Daoy (cell line): ENCODE measurements around the gene TRIM44. TPM values are rescaled to one million over a fixed set of nuclear protein-coding genes. Genes with fewer than 3 reads are reported as not detected.
A peak's percentile ranks its signal among the peaks of the same experiment; 100 is the strongest.
"Not testable (repeated sequence)": the region's sequence is repeated elsewhere in the genome, so short reads cannot be mapped to it uniquely, and the experiment has no call there.

Experiments used
- DNase-seq: peaks from one replicate; pipeline ENCODE4 v3.0.0-alpha.2; 2015; ENCODE audit warnings: low read depth
- total RNA-seq: library from RNA; depleted of rRNA; stranded (reverse); fragments of >200 nt; shearing (Covaris generic); gene quantifications from 2 replicates; pipeline ENCODE4 v1.2.3, GENCODE V29; 2014

Gene TRIM44
- total RNA-seq, 1 experiment from 2014 or later, result 28.9 TPM

- no peak for DNase-seq
These were observed 28.6 kb upstream of the TRIM44 start for GRCh38 chr11:35633827-35634423.

GRCh38 chr11:35635933-35636332 lies 26.6 kb upstream of the TRIM44 start:
- no peak for DNase-seq

- no peak for DNase-seq
These were observed 22.9 kb upstream of the TRIM44 start for GRCh38 chr11:35639591-35640179.

- DNase-seq, result no peak
These were observed 21.2 kb upstream of the TRIM44 start for GRCh38 chr11:35641171-35641897.

GRCh38 chr11:35641964-35642363 lies 20.6 kb upstream of the TRIM44 start:
- no peak for DNase-seq

GRCh38 chr11:35647421-35648093 lies 15.0 kb upstream of the TRIM44 start:
- DNase-seq, result no peak

GRCh38 chr11:35650006-35650405 lies 12.6 kb upstream of the TRIM44 start:
- peak; percentile 38 for DNase-seq

- DNase-seq, result no peak
These were observed 12.1 kb upstream of the TRIM44 start for GRCh38 chr11:35650467-35650866.

GRCh38 chr11:35651263-35651662 lies 11.3 kb upstream of the TRIM44 start:
- DNase-seq, result no peak

- DNase-seq, result not testable (repeated sequence)
These were observed 9.8 kb upstream of the TRIM44 start for GRCh38 chr11:35652786-35653185.

GRCh38 chr11:35654711-35655110 lies 7.9 kb upstream of the TRIM44 start:
- DNase-seq, result peak; percentile 21

- DNase-seq, result no peak
These were observed 7.3 kb upstream of the TRIM44 start for GRCh38 chr11:35655254-35655653.

- DNase-seq, result no peak
These were observed 6.7 kb upstream of the TRIM44 start for GRCh38 chr11:35655856-35656255.

- no peak for DNase-seq
These were observed 4.3 kb upstream of the TRIM44 start for GRCh38 chr11:35658020-35658948.

GRCh38 chr11:35661534-35661933 lies 1.0 kb upstream of the TRIM44 start:
- no peak for DNase-seq

GRCh38 chr11:35662061-35662648 lies 420 bp upstream of the TRIM44 start:
- DNase-seq, result no peak

- no peak for DNase-seq
These were observed 780 bp downstream of the TRIM44 start for GRCh38 chr11:35663408-35663702.

- DNase-seq, result no peak
These were observed 2.4 kb downstream of the TRIM44 start for GRCh38 chr11:35664977-35665441.

- no peak for DNase-seq
These were observed 4.7 kb downstream of the TRIM44 start for GRCh38 chr11:35667257-35667656.

- DNase-seq, result not testable (repeated sequence)
These were observed 5.8 kb downstream of the TRIM44 start for GRCh38 chr11:35668350-35668749.
